ENCODE measurements around the gene CXorf66.
"Not testable (repeated sequence)": the region's sequence is repeated elsewhere in the genome, so short reads cannot be mapped to it uniquely, and the experiment has no call there.

The CXorf66 gene

GRCh38 chrX:139924696-139925095, 40.6 kb downstream of the CXorf66 start:
- DNase-seq: no peak

- DNase-seq: no peak
Measured at GRCh38 chrX:139924069-139924695, 41.1 kb downstream of the CXorf66 start.

GRCh38 chrX:139921142-139921541, 44.2 kb downstream of the CXorf66 start:
- not testable (repeated sequence) for DNase-seq

GRCh38 chrX:139920316-139920715, 45.0 kb downstream of the CXorf66 start:
- DNase-seq: no peak

GRCh38 chrX:139914421-139914820, 50.9 kb downstream of the CXorf66 start:
- DNase-seq: no peak

GRCh38 chrX:139909712-139910111, 55.6 kb downstream of the CXorf66 start:
- DNase-seq: no peak

GRCh38 chrX:139907078-139907477, 58.2 kb downstream of the CXorf66 start:
- no peak for DNase-seq

- DNase-seq: no peak
Measured at GRCh38 chrX:139905743-139906142, 59.6 kb downstream of the CXorf66 start.

Data from fibroblast of skin of back (primary cell).